ENCODE results near the gene CPNE4. TPM values are rescaled to one million over a fixed set of nuclear protein-coding genes. Genes with fewer than 3 reads are reported as not detected.

The CPNE4 gene
- total and polyA plus RNA-seq, 8 donors, result 0.14 to 1.7 (median 0.66) TPM

DNA sequence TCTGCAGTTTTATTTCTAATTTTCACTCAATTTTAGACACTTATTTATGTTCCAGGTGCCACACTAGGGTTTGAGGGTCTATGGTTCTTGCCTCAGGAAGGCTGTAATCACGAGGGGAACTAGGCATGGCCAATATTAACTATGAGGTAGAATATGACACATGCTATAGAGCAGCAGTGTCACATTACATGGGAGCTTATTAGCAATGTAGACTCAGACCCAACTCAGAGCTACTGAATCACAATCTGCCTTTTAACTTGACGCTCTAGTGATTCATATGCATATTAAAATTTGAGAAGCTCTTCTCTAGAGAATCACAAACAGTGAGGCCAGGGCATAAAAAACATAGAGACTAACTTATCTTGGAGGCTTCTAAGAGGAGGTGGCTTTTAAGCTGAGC is 499.2 kb downstream of the CPNE4 start:
- no peak for DNase-seq
- WGBS, 2 donors, result 56 to 63% methylated on average over 2 of the region's 2 CpGs
- Histone ChIP-seq H3K4me3 (no peak overlapping the region), H3K9me3 (no peaks in the 10 kb centered on the region), H3K27ac (no peak overlapping the region), H3K36me3 (no peaks in the 10 kb centered on the region), H3K27me3 (no peaks in the 10 kb centered on the region), H3K4me1 (no peaks in the 10 kb centered on the region)
- FAIRE-seq, result no peak
- ATAC-seq, result no peak
- TF ChIP-seq, protein P1, sequence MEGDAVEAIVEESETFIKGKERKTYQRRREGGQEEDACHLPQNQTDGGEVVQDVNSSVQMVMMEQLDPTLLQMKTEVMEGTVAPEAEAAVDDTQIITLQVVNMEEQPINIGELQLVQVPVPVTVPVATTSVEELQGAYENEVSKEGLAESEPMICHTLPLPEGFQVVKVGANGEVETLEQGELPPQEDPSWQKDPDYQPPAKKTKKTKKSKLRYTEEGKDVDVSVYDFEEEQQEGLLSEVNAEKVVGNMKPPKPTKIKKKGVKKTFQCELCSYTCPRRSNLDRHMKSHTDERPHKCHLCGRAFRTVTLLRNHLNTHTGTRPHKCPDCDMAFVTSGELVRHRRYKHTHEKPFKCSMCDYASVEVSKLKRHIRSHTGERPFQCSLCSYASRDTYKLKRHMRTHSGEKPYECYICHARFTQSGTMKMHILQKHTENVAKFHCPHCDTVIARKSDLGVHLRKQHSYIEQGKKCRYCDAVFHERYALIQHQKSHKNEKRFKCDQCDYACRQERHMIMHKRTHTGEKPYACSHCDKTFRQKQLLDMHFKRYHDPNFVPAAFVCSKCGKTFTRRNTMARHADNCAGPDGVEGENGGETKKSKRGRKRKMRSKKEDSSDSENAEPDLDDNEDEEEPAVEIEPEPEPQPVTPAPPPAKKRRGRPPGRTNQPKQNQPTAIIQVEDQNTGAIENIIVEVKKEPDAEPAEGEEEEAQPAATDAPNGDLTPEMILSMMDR (IDR thresholded peaks at IDR 0.05), result no peak
- intact Hi-C loops (cut with DNase I), result no loop called here

DNA sequence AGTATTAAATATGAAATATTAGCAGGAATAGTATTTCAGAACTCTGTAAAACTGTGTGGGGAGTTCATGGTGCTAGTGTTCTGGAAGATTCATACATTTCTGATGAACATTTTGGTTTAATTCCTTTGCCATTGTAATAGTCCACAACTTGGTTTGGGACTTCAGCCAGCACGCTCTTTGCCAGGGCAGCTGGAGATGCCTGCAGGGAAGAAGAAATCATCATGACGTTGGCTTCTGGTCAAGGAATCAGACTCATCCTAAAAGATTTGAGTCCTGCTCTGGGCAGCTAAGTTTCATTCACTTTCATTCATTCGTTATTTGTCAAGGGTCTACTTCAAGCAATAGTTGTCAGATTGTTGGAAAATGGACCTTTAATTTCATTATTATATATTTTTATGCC is 499.7 kb downstream of the CPNE4 start:
- no peak for ATAC-seq
- FAIRE-seq, result no peak

DNA sequence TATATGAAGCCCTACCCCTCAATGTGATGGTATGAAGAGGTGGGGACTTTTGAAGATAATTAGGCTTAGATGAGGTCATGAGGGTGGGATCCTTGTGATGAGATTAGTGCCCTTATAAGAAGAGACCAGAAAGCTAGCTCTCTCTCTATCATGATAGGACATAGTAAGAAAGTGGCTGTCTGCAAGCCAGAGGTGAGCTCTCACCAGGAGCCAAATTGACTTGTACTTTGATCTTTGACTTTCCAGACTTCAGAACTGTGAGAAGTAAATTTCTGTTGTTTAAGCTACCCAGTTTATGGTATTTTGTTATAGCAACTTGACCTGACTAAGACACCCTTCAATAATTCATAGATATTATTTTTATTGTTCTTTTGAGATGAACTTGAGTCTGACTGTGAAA is 502.2 kb downstream of the CPNE4 start:
- Histone ChIP-seq H3K27me3 (no peaks in the 10 kb centered on the region), H3K9me3 (no peaks in the 10 kb centered on the region), H3K4me3 (no peak overlapping the region), H3K27ac (no peak overlapping the region), H3K4me1 (no peaks in the 10 kb centered on the region), H3K36me3 (no peaks in the 10 kb centered on the region)
- TF ChIP-seq, protein P1 (IDR thresholded peaks at IDR 0.05), result no peak
- DNase-seq (no peak), ATAC-seq (no peak), FAIRE-seq (no peak)
- intact Hi-C loops (cut with DNase I), result no loop called here

More for the DNA sequence above, 499.7 kb downstream of the CPNE4 start:
- H3K27me3 ChIP-seq, result no peaks in the 10 kb centered on the region
- no peak overlapping the region for H3K4me3 ChIP-seq
- 74 to 91% methylated on average over 3 of the region's 3 CpGs for WGBS, 2 donors
- no peaks in the 10 kb centered on the region for H3K9me3 ChIP-seq
- no peaks in the 10 kb centered on the region for H3K36me3 ChIP-seq
- no peaks in the 10 kb centered on the region for H3K4me1 ChIP-seq
- TF ChIP-seq, protein P1 (IDR thresholded peaks at IDR 0.05), result no peak
- intact Hi-C loops (cut with DNase I), result no loop called here
- DNase-seq, result no peak
- no peak overlapping the region for H3K27ac ChIP-seq

DNA sequence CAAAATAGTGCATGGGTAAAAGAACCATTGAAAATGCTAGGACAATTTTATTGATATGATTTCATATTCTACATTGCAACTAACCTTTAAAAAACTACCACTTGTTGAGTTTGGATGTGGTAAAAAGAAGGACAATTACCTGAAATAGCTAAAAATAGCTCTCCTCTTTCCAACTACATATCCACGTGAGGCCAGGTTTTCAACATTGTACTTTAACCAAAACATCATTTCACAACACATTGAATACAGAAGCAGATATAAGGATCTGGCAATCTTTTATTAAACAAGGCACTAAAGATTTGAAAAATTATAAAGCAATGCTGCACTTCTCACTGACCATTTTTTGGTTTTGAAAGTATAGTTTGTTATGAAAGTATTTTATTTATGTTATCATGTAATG is 504.0 kb downstream of the CPNE4 start:
- Histone ChIP-seq H3K27me3 (no peaks in the 10 kb centered on the region), H3K4me3 (no peak overlapping the region)

DNA sequence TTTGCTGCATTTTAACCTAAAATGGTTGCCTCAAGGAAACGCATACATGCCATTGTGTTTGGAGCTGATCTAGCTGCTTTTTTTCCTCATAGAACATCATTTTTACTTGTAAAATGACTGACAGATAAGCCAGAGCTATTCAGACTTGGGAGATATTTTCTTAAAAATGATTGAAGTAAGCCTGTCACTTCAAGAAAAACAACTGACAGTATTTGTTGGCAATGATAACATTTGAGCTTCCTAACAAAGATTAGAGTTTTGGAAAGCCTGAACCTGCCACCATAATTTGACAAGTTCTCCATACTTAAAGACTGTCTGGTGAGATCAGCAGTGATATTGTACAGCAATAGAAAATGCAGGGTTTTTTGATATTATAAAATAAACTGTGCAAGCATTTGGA is 504.4 kb downstream of the CPNE4 start:
- ATAC-seq, result no peak
- no peaks in the 10 kb centered on the region for H3K27me3 ChIP-seq
- no peak for DNase-seq
- FAIRE-seq, result no peak
- no peak overlapping the region for H3K27ac ChIP-seq
- intact Hi-C loops (cut with DNase I), result no loop called here
- H3K36me3 ChIP-seq, result no peaks in the 10 kb centered on the region
- H3K9me3 ChIP-seq, result no peaks in the 10 kb centered on the region
- H3K4me1 ChIP-seq, result no peaks in the 10 kb centered on the region
- TF ChIP-seq, protein P1 (IDR thresholded peaks at IDR 0.05), result no peak
- H3K4me3 ChIP-seq, result no peak overlapping the region
- WGBS, 2 donors, result 73 to 80% methylated on average over 1 of the region's 1 CpG

More for the DNA sequence above, 504.0 kb downstream of the CPNE4 start:
- TF ChIP-seq, protein P1 (IDR thresholded peaks at IDR 0.05), result no peak
- Histone ChIP-seq H3K27ac (no peak overlapping the region), H3K9me3 (no peaks in the 10 kb centered on the region), H3K36me3 (no peaks in the 10 kb centered on the region), H3K4me1 (no peaks in the 10 kb centered on the region)
- no peak for ATAC-seq
- WGBS, 2 donors, result 63 to 67% methylated on average over 1 of the region's 1 CpG
- no peak for FAIRE-seq
- DNase-seq, result no peak
- intact Hi-C loops (cut with DNase I), result no loop called here
